Spleen (tissue), 11 donors: Measurements from ENCODE around the gene APOC3. TPM values are rescaled to one million over a fixed set of nuclear protein-coding genes. Genes with fewer than 3 reads are reported as not detected.

Source experiments
- DNase-seq: peaks from one replicate; pipeline ENCODE4 v3.0.0-alpha.2; 2020
- H3K27ac ChIP-seq, 8 donors: fragments of 200-600 bp; sonication (generic) in 7 of 8; 1 replicate in 4 of 8; 2 replicates in 4 of 8; pipeline versions ENCODE4 v1.5.0 to v1.8.0; 2016 to 2021; ENCODE audit warnings: inconsistent platforms in 4 of 8, mild to moderate bottlenecking in 4 of 8, moderate library complexity in 1 of 8
- H3K27me3 ChIP-seq, 7 donors: fragments of 200-600 bp; sonication (generic) in 6 of 7; replicated peaks in 1 of 7; 1 replicate in 4 of 7; 2 replicates in 3 of 7; pipeline versions ENCODE4 v1.5.0 to v1.8.0; 2016 to 2021; ENCODE audit warnings: inconsistent platforms in 3 of 7, mild to moderate bottlenecking in 1 of 7
- H3K36me3 ChIP-seq, 6 donors: fragments of 200-600 bp; sonication (generic) in 5 of 6; 1 replicate in 4 of 6; 2 replicates in 2 of 6; pipeline versions ENCODE4 v1.5.0 to v1.8.0; 2016 to 2021; ENCODE audit warnings: inconsistent platforms in 2 of 6
- H3K4me1 ChIP-seq, 6 donors: fragments of 200-600 bp; sonication (generic) in 5 of 6; 1 replicate in 3 of 6; 2 replicates in 3 of 6; pipeline versions ENCODE4 v1.5.0 to v1.8.0; 2016 to 2021; ENCODE audit warnings: inconsistent platforms in 3 of 6
- H3K4me3 ChIP-seq, 8 donors: fragments of 200-600 bp; sonication (generic) in 7 of 8; 1 replicate in 4 of 8; 2 replicates in 4 of 8; pipeline versions ENCODE4 v1.5.0 to v1.8.0; 2016 to 2021; ENCODE audit warnings: inconsistent platforms in 4 of 8, mild to moderate bottlenecking in 4 of 8, moderate library complexity in 2 of 8
- H3K9me3 ChIP-seq, 8 donors: fragments of 200-600 bp; sonication (generic) in 7 of 8; 1 replicate in 4 of 8; 2 replicates in 4 of 8; pipeline versions ENCODE4 v1.5.0 to v1.8.0; 2016 to 2021; ENCODE audit warnings: inconsistent platforms in 4 of 8
- POLR2A ChIP-seq, 3 donors: fragments of 450-650 bp; IDR thresholded peaks; one replicate each; pipeline ENCODE4 v1.5.1; 2017; ENCODE audit warnings: antibody characterized with exemption in 3 of 3, mild to moderate bottlenecking in 1 of 3
- POLR2AphosphoS5 ChIP-seq, 3 donors: sonication (generic); formaldehyde crosslinking; IDR thresholded peaks; one replicate each; pipeline ENCODE4 v1.5.1; 2017; ENCODE audit warnings: antibody characterized with exemption in 3 of 3
- WGBS, 5 donors: extraction: QIAGEN DNeasy Blood & Tissue Kit in 3 of 5; methylation state at CpG; one replicate each; pipeline versions ENCODE4 v1.1.5 to v1.1.7; 2013 to 2018; 5-methylcytosine and 5-hydroxymethylcytosine counted together
- intact Hi-C: fragments of 100-400 bp; cut with DNase I; formaldehyde crosslinking; loops from one replicate; pipeline ENCODE4 v1.15.0; 2023; ENCODE audit warnings: low total_unique reads
- polyA plus RNA-seq, 3 donors: library from polyadenylated mRNA; stranded (reverse); fragments of 200-250 nt; gene quantifications; one replicate each; pipeline ENCODE4 v1.2.1, GENCODE V29; 2013
- total RNA-seq, 7 donors: library from RNA; depleted of rRNA in 3 of 7; stranded (reverse); fragments of >200 nt in 3 of 7; fragmentation: NEBNext Ultra II Directional in 4 of 7; extraction: Animal tissue kit (Norgen Biotek cat#: 25700) in 4 of 7; gene quantifications; one replicate each; pipeline versions ENCODE4 v1.1.0 to v1.2.1, GENCODE V29; 2016 to 2021
- TF ChIP-seq, protein P1 (sequence below), 11 experiments: fragments of 200-600 bp in 7 of 11; fragments of 450-650 bp in 4 of 11; sonication (generic) in 4 of 11; IDR thresholded peaks in 8 of 11; conservative IDR thresholded peaks in 3 of 11; 1 replicate in 7 of 11; 2 replicates in 4 of 11; pipeline versions ENCODE4 v1.4.0 to v1.8.0; 2016 to 2021; ENCODE audit warnings: antibody characterized with exemption in 11 of 11, inconsistent platforms in 4 of 11, mild to moderate bottlenecking in 1 of 11
- donor health status: healthy with polysubstance abuse.
- donor health status: DM: no; HTN: no; CAD: no; lungs with moderate emphysema.
- donor health status: DM: no; HTN: no; CAD: no.
- donor health status: Bipolar disorder and iron deficiency.
- donor health status: healthy.
- donor health status: DM: no; HTN: no; CAD: no.
- donor health status: DM: yes; HTN: yes; CAD: no.

The APOC3 gene
- total and polyA plus RNA-seq, 10 donors = 0.70 TPM; not detected in 9

GRCh38 chr11:116875194-116875593 lies 45.5 kb downstream of the APOC3 start:
- no peak for TF ChIP-seq POLR2A (IDR thresholded peaks at IDR 0.05)
- no peak for TF ChIP-seq POLR2AphosphoS5 (IDR thresholded peaks at IDR 0.05)
- TF ChIP-seq, protein P1, sequence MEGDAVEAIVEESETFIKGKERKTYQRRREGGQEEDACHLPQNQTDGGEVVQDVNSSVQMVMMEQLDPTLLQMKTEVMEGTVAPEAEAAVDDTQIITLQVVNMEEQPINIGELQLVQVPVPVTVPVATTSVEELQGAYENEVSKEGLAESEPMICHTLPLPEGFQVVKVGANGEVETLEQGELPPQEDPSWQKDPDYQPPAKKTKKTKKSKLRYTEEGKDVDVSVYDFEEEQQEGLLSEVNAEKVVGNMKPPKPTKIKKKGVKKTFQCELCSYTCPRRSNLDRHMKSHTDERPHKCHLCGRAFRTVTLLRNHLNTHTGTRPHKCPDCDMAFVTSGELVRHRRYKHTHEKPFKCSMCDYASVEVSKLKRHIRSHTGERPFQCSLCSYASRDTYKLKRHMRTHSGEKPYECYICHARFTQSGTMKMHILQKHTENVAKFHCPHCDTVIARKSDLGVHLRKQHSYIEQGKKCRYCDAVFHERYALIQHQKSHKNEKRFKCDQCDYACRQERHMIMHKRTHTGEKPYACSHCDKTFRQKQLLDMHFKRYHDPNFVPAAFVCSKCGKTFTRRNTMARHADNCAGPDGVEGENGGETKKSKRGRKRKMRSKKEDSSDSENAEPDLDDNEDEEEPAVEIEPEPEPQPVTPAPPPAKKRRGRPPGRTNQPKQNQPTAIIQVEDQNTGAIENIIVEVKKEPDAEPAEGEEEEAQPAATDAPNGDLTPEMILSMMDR (IDR thresholded peaks at IDR 0.05 in 8 of 11, conservative IDR thresholded peaks at IDR 0.05 in 3 of 11) = no peak
- Histone ChIP-seq H3K27ac (no peak overlapping the region), H3K36me3 (peaks cover 0 to 71% (median 58%) of the 10 kb centered on the region in 6 donors), H3K27me3 (no peaks in the 10 kb centered on the region), H3K9me3 (no peaks in the 10 kb centered on the region), H3K4me3 (no peak overlapping the region), H3K4me1 (peaks cover 0 to 27% (median 11%) of the 10 kb centered on the region in 6 donors)
- intact Hi-C loops = loop anchor here (10.0 kb wide), 1 partner anchor 350 kb away; no protein-coding TSS in a partner anchor
- WGBS, 5 donors = 94 to 97% (median 97%) methylated on average over 7 of the region's 7 CpGs
- DNase-seq = no peak

GRCh38 chr11:116876656-116877055 lies 46.9 kb downstream of the APOC3 start:
- WGBS, 5 donors = 82 to 94% (median 87%) methylated on average over 8 of the region's 8 CpGs
- Histone ChIP-seq H3K27me3 (no peaks in the 10 kb centered on the region), H3K4me1 (peaks cover 0 to 20% (median 3%) of the 10 kb centered on the region in 6 donors), H3K9me3 (no peaks in the 10 kb centered on the region), H3K4me3 (no peak overlapping the region), H3K36me3 (peaks cover 0 to 65% (median 47%) of the 10 kb centered on the region in 6 donors), H3K27ac (no peak overlapping the region)
- TF ChIP-seq POLR2A (IDR thresholded peaks at IDR 0.05) (no peak), POLR2AphosphoS5 (IDR thresholded peaks at IDR 0.05) (no peak)
- TF ChIP-seq, protein P1 (IDR thresholded peaks at IDR 0.05 in 8 of 11, conservative IDR thresholded peaks at IDR 0.05 in 3 of 11) = no peak
- intact Hi-C loops = loop anchor here (10.0 kb wide), 1 partner anchor 348 kb away; no protein-coding TSS in a partner anchor
- no peak for DNase-seq

DNA sequence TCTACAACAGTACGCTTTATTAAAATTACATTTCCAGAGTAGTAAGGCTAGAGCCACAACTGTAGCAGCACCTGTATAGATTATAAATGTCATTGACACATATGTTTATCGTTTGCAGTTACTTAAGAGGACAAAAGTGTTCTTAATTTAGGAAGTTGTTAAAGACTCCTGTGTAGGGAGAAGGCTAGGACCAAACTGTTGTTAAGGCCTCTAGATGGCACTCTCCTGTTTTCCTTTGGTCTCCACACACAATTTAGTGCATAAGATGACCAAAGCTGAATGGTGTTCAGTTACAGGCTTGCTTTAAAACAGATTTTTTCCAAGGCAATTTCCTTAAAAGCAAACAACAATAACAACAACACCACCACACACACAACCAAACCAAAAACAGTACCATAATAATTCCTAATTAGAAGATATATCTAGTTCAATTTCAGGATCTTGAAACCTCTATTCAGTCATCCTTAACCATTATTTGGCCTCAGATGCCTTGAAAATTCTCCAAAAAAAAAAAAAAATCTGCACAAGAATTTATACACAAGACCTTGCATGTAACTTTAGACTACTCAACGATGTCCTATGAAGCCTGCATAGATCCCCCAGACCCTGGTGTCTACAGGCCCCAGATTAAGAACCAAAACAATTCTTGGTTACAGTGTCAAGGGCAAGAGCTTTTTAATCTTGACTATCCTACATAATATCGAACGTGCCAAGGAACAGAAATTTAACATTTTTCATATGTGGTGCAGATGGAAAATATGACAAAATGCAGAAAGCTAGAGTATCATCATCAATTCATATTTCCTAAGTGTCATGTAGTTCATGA lies 50.3 kb downstream of the APOC3 start:
- DNase-seq = no peak
- TF ChIP-seq, protein P1 (IDR thresholded peaks at IDR 0.05 in 8 of 11, conservative IDR thresholded peaks at IDR 0.05 in 3 of 11) = peak in 10 of 11 experiments; percentile 18 to 81 (median 65)
- no peak for TF ChIP-seq POLR2A (IDR thresholded peaks at IDR 0.05)
- 60 to 65% (median 62%) methylated on average over 5 of the region's 5 CpGs for WGBS, 5 donors

GRCh38 chr11:116881143-116881542 lies 51.4 kb downstream of the APOC3 start:
- no peak overlapping the region for H3K4me3 ChIP-seq
- H3K36me3 ChIP-seq = peaks cover 0 to 28% (median 7%) of the 10 kb centered on the region in 6 donors
- 86 to 93% (median 90%) methylated on average over 6 of the region's 6 CpGs for WGBS, 5 donors
- intact Hi-C loops = loop anchor here (5.0 kb wide), 1 partner anchor 226 kb away; no protein-coding TSS in a partner anchor
- TF ChIP-seq POLR2AphosphoS5 (IDR thresholded peaks at IDR 0.05) (no peak), POLR2A (IDR thresholded peaks at IDR 0.05) (no peak)
- TF ChIP-seq, protein P1 (IDR thresholded peaks at IDR 0.05 in 8 of 11, conservative IDR thresholded peaks at IDR 0.05 in 3 of 11) = no peak
- no peaks in the 10 kb centered on the region for H3K9me3 ChIP-seq
- peaks cover 0 to 17% (median 3%) of the 10 kb centered on the region in 6 donors for H3K4me1 ChIP-seq
- DNase-seq = no peak
- H3K27me3 ChIP-seq = no peaks in the 10 kb centered on the region
- no peak overlapping the region for H3K27ac ChIP-seq

More for the DNA sequence above, 50.3 kb downstream of the APOC3 start:
- peaks cover 0 to 17% (median 3%) of the 10 kb centered on the region in 6 donors for H3K4me1 ChIP-seq
- no peaks in the 10 kb centered on the region for H3K27me3 ChIP-seq
- peaks cover 0 to 40% (median 18%) of the 10 kb centered on the region in 6 donors for H3K36me3 ChIP-seq
- intact Hi-C loops = loop anchor here (5.0 to 10.0 kb wide), 2 partner anchors 227 to 345 kb away; no protein-coding TSS in a partner anchor
- H3K27ac ChIP-seq = no peak overlapping the region
- H3K9me3 ChIP-seq = no peaks in the 10 kb centered on the region
- H3K4me3 ChIP-seq = no peak overlapping the region
